ENCODE measurements around the gene LEMD1.

LEMD1 gene, protein sequence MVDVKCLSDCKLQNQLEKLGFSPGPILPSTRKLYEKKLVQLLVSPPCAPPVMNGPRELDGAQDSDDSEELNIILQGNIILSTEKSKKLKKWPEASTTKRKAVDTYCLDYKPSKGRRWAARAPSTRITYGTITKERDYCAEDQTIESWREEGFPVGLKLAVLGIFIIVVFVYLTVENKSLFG

DNA sequence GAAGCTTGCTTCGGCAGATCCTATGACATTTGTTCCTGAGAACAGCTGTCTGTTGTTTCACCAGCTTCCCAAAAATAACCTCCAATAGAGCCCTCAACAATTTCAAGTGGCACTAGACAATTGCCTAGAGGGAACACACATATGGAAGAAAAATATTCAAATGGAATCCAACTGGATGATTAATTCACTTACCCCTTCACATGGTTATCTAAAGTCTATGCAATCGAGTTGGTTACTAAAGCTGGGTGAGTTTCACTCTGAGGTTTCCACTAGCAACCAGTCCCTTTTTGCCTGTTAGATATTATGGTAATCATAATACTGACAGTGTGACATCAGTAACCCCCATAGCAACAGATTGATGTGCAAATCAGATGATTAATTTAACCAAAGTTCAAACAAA, at the start of gene LEMD1:
Gene LEMD1, minus strand, starts transcription at position 259 of the 400 bp plus-strand sequence. CDS start 1,520 bp downstream, outside the sequence.
- no peak for DNase-seq

DNA sequence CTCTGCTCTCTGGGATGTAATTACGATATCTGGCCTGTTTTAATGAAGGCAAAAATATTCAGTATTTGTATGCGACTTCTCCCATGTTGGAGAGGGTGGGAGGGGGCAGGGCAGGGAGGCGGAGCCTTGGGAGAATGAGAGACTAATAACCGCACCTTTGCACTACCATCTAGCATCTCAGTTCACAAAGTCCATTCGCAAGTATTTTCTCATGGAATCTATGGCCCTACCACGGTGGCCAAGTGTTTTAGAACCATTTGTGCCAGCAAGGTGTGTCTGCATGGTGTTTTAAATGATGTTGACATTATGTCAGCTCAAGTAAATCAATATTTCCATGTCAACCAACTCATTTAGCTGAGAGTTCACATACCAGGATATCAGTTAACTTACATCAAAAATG, 48.3 kb upstream of the LEMD1 start:
- DNase-seq: no peak

- no peak for DNase-seq
Measured at GRCh38 chr1:205466595-205467220, 44.9 kb upstream of the LEMD1 start.

GRCh38 chr1:205465392-205465791, 43.5 kb upstream of the LEMD1 start:
- DNase-seq: no peak

GRCh38 chr1:205458777-205459566, 37.1 kb upstream of the LEMD1 start:
- no peak for DNase-seq

GRCh38 chr1:205456868-205457745, 35.3 kb upstream of the LEMD1 start:
- DNase-seq: peak in 1 of 14 donors; percentile 75

DNA sequence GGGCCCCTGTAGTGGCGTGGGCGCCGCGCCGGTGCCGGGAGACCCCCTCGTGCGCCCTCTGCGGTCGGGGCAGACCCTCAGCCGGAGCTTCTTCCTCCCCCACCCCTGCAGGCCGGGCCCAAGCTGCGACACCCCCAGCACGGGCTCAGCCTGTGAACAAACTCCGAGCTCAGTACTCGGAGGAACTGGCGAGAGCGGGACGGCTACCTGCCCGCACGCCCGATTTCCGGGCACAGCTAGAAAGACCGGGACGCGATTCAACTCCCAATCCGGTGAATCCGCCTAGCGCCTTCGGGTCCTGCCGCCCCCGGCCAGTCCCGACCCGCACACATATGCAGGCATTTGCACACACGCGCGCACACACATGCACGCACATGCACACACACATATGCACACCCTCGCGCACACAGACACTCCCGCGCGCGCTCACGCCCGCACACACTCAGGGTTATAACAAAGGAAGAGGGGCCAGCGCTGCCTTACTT, 34.6 kb upstream of the LEMD1 start:
- DNase-seq: no peak

DNA sequence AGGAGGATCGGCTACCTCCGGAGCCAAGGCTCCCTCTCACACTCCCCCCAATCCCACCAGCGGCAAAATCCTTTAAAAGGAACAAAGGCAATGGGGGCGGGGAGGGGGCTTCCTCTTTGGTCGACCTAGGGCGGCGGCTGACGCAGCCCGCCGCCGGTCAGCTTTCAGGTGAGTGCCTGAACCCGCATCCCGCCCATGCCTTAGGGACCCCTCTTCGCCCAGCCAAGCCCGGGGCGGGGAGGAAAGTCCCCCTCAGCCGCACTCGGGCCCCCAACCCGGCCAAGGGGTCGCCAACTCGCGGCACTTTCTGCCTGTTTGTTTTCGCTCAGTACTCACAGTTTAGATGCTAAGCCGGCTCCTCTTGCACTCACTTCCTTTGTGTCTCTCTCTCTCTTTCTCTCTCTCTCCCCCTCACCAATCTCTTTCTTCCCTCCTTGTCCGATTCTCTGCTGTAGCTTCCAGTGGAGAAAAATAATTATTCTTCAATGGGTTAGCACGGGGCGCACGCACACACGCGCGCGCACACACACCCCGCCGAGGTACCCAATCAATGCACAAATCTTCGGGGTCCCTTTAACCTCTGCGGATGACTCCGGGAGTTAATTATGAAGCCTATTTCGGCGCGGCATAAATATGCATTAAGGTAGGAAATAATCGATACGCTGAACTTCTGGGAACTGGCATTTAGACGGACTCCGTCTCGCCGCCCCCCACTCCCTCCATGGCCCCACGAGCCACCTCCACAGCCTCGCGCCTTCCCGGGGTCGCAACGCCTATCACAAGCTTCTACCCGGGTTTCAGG, 33.9 kb upstream of the LEMD1 start, which contains the start of gene BLACAT1:
Gene BLACAT1, minus strand, starts transcription at position 465 of the 802 bp plus-strand sequence.
- DNase-seq: no peak

DNA sequence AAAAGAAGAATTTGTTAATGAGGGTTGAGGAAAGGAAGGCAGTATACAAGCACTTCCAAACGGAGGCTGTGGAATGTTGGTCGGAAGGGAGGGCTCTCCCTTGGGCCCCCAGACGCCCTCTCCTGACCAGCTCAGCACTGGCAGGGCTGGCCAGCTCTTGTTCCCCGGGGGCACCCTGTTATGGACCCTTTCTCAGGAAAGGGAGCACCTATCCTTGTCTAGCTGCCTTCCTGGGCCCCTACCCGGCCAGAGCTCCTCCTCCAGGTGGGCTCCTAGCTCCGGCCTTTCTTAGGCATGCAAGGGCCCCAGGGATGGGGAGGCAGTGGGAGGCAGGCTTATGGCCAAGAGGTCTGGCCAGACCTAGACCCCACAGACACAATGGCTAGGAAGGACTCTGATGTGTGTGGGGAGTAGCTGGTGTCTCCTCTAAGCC, 33.1 kb upstream of the LEMD1 start:
- no peak for DNase-seq

DNA sequence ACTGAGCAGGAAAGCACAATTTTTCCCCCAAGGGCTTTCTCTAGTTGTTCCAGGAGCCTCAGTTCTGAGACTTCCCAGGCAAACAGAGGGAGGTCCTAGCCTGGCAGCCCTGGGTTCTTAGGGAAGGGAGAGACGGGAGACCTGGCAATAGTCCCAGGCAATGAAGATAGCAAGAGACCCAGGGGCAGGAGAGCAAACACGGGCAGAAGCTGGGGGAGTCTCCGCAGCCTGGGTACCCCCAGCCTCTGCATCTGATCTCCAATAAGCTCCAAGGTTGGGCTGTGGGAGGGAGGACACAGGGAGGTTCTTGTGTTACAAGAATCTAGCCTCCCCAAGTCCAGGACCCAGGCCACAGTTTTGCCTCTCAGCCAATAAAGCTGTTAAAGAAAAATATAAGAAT, 31.6 kb upstream of the LEMD1 start:
- no peak for DNase-seq

GRCh38 chr1:205452933-205453332, 31.1 kb upstream of the LEMD1 start:
- DNase-seq: no peak

DNA sequence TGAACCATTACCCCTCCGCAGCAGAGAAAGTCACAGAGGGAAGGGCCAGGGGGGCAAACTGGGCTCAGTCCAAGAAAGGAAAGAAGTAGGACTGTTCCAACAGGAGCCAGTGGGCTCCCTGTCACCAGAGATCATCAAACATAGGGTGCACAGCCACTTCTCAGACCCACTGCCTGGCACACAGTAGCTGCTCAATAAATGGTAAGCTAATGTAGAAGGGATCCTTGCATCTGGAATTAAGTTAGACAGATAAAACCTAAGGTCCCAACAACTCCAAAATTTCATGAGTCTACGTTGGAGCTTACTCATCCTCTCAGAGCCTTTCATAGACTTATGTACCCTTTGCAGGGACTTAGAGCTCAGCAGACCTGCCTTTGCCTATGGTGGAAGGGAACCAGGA, 30.5 kb upstream of the LEMD1 start:
- DNase-seq: no peak

- no peak for DNase-seq
Measured at GRCh38 chr1:205451759-205452164, 29.9 kb upstream of the LEMD1 start.

DNA sequence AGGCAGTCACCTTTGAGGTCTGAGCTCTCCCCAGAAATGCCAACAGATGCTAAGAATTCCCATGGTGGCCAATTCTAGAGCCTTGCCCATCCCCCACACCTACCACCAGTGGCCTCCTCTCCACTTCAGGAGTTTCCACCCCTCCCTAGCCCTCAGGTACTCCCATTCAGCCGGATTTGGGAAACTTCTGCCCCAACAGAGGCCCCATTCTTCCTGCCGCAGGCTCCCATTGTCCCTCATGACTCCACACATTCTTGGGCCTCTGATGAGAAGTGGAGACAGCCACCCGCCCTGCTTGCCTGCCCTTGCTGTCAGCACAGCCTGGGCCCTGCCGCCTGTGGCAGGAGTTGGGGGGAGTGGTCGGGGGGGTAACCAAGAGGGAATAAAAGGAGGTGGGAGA, 29.3 kb upstream of the LEMD1 start:
- no peak for DNase-seq

- no peak for DNase-seq
Measured at GRCh38 chr1:205450448-205450847, 28.6 kb upstream of the LEMD1 start.

GRCh38 chr1:205449750-205450443, 28.0 kb upstream of the LEMD1 start:
- no peak for DNase-seq

GRCh38 chr1:205449254-205449749, 27.4 kb upstream of the LEMD1 start:
- no peak for DNase-seq

DNA sequence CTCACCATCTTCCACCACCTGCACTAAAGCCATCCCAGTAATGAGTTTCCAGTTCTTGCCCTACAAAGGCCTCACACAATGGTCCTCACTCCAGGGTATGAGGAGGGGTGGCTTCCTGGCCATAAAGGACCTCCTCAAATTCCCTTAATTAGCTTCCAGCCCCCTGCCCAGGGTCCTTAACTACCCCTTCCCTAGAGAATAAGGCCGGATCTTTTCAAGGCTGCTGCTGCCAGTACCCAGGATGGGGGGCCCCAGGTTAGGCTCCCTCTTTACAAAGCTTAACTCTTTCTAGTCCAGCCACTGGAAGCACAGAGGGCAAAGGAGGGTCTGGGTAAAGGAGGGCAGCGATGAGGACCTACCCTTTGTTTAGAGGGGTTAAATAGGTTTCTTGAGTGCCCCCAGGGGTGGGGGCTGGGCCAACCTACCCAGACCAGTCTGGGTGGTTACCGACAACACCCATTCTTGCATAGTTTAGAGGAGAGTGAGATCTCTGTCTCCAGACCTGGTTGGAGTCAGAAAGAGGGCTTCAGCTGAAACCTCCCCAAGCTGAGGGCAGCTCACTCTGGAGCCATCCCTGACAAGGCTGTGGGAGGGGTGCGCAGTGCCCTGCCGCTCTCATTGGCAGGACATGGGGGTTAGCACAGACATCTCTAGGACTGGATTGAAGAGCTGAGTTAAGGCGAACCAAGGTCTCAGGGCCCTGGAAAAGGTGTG, 26.8 kb upstream of the LEMD1 start:
- DNase-seq: no peak

- no peak for DNase-seq
Measured at GRCh38 chr1:205447457-205448341, 25.8 kb upstream of the LEMD1 start.
